ENCODE measurements around the gene PIGK.

Gene PIGK

GRCh38 chr1:77096496-77097255 lies 122.6 kb downstream of the PIGK start:
- no peak for TF ChIP-seq CTCF (IDR thresholded peaks at IDR 0.05; ENCODE audit: extremely low read depth, insufficient read depth, missing control alignments)
- in situ Hi-C loops (cut with MboI; ENCODE audit: low pct_unique_long_range_greater_than_20kb, low sequenced_read_pairs, unreplicated experiment): no loop called here
- DNase-seq (ENCODE audit: low spot score): no peak

GRCh38 chr1:77095236-77095635 lies 124.0 kb downstream of the PIGK start:
- in situ Hi-C loops (cut with MboI; ENCODE audit: low pct_unique_long_range_greater_than_20kb, low sequenced_read_pairs, unreplicated experiment): no loop called here
- no peak for TF ChIP-seq CTCF (IDR thresholded peaks at IDR 0.05; ENCODE audit: extremely low read depth, insufficient read depth, missing control alignments)
- DNase-seq (ENCODE audit: low spot score): no peak

GRCh38 chr1:77089756-77090155 lies 129.5 kb downstream of the PIGK start:
- in situ Hi-C loops (cut with MboI; ENCODE audit: low pct_unique_long_range_greater_than_20kb, low sequenced_read_pairs, unreplicated experiment): no loop called here
- DNase-seq (ENCODE audit: low spot score): no peak
- no peak for TF ChIP-seq CTCF (IDR thresholded peaks at IDR 0.05; ENCODE audit: extremely low read depth, insufficient read depth, missing control alignments)

GRCh38 chr1:77085109-77085508 lies 134.1 kb downstream of the PIGK start:
- no peak for DNase-seq (ENCODE audit: low spot score)
- no peak for TF ChIP-seq CTCF (IDR thresholded peaks at IDR 0.05; ENCODE audit: extremely low read depth, insufficient read depth, missing control alignments)
- in situ Hi-C loops (cut with MboI; ENCODE audit: low pct_unique_long_range_greater_than_20kb, low sequenced_read_pairs, unreplicated experiment): no loop called here

- DNase-seq (ENCODE audit: low spot score): no peak
- no peak for TF ChIP-seq CTCF (IDR thresholded peaks at IDR 0.05; ENCODE audit: extremely low read depth, insufficient read depth, missing control alignments)
- in situ Hi-C loops (cut with MboI; ENCODE audit: low pct_unique_long_range_greater_than_20kb, low sequenced_read_pairs, unreplicated experiment): no loop called here
Observed at GRCh38 chr1:77084457-77084856, 134.8 kb downstream of the PIGK start.

- in situ Hi-C loops (cut with MboI; ENCODE audit: low pct_unique_long_range_greater_than_20kb, low sequenced_read_pairs, unreplicated experiment): no loop called here
- DNase-seq (ENCODE audit: low spot score): no peak
Observed at GRCh38 chr1:77081834-77082233, 137.4 kb downstream of the PIGK start.

More at GRCh38 chr1:77081834-77082233, 137.4 kb downstream of the PIGK start:
- no peak for TF ChIP-seq CTCF (IDR thresholded peaks at IDR 0.05; ENCODE audit: extremely low read depth, insufficient read depth, missing control alignments)

Measured in GM13977 (cell line).